ENCODE data around the gene DPYD. TPM values are rescaled to one million over a fixed set of nuclear protein-coding genes. Genes with fewer than 3 reads are reported as not detected.

The DPYD gene
- total RNA-seq, 2 experiments from 2014 or later = 34.4 to 35.9 TPM

DNA sequence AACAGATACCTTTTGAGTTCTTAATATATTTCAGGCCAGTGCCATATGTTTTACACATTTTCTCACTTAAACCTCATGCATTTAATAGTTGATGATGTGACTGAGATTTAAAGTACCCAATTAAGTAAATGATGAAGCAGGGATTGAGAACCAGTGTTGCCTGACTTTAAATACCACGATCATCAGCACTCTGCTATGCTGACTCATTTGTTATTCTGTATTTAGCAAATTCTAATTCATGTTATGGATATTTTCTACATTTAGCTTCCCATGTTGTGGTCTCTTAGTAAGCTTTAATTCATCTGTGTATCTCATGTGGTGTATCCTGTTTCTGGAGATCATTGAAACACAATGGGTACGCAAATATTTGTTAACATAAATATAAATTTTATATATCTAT is 836.3 kb downstream of the DPYD start:
- no peaks in the 10 kb centered on the region for H3K4me1 ChIP-seq (ENCODE audit: insufficient read depth, low read length)
- H3K36me3 Mint-ChIP-seq (ENCODE audit: low read depth) = peaks cover 35% of the 10 kb centered on the region
- no peaks in the 10 kb centered on the region for H3K27me3 Mint-ChIP-seq
- H3K4me1 Mint-ChIP-seq (ENCODE audit: low read depth) = no peaks in the 10 kb centered on the region
- H3K27ac ChIP-seq (ENCODE audit: low read depth in 1 of 2, low read length in 2 of 2) = no peak overlapping the region
- ChIA-PET CTCF (no interaction called here), POLR2A (no interaction called here)
- TF ChIP-seq, protein P1, sequence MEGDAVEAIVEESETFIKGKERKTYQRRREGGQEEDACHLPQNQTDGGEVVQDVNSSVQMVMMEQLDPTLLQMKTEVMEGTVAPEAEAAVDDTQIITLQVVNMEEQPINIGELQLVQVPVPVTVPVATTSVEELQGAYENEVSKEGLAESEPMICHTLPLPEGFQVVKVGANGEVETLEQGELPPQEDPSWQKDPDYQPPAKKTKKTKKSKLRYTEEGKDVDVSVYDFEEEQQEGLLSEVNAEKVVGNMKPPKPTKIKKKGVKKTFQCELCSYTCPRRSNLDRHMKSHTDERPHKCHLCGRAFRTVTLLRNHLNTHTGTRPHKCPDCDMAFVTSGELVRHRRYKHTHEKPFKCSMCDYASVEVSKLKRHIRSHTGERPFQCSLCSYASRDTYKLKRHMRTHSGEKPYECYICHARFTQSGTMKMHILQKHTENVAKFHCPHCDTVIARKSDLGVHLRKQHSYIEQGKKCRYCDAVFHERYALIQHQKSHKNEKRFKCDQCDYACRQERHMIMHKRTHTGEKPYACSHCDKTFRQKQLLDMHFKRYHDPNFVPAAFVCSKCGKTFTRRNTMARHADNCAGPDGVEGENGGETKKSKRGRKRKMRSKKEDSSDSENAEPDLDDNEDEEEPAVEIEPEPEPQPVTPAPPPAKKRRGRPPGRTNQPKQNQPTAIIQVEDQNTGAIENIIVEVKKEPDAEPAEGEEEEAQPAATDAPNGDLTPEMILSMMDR (IDR thresholded peaks at IDR 0.05) = no peak
- no peak overlapping the region for H3K4me3 Mint-ChIP-seq
- no peak overlapping the region for H3K27ac Mint-ChIP-seq
- DNase-seq (no peak), ATAC-seq (ENCODE audit: poor library complexity) (no peak)
- H3K9me3 ChIP-seq (ENCODE audit: control insufficient read depth in 1 of 2, insufficient read depth in 1 of 2, low read length in 2 of 2) = no peaks in the 10 kb centered on the region
- H3K4me3 ChIP-seq (ENCODE audit: low read length) = no peak overlapping the region
- intact Hi-C loops (cut with DNase I, micrococcal nuclease) = no loop called here
- H3K36me3 ChIP-seq (ENCODE audit: insufficient read depth, low read length) = no peaks in the 10 kb centered on the region
- no peaks in the 10 kb centered on the region for H3K27me3 ChIP-seq (ENCODE audit: control insufficient read depth in 1 of 2, insufficient read depth in 2 of 2, low read length in 2 of 2)
- no peaks in the 10 kb centered on the region for H3K9me3 Mint-ChIP-seq

DNA sequence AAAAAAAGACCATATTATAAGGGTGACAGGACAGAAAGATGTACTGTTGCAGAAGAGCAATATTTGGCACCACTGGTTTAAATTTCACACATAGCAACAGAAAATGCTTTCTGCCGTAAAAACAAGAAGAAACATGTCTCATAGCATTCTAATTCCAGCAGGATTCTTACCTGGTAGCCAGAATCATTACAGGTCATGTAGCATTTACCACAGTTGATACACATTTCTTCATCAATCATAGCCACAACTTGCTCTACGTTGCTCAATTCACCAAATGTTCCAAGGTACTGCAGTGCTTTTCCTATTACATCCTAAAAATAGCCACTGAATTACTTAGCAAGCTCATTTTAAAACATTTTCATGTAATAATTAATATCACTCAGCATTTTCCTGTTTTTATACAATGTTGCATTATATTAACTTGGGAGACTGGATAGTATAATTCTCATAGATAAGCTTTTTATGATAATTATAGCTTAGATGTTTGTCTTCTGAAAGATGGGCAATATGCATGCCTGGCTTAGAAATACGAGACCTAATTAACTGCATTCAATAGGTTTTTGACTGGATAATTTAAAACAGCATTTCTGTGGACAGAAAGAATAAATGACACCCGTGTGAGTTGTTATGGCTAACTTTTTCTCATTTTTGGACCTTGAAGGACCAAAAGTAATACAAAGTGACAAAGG is 838.5 kb downstream of the DPYD start:
- TF ChIP-seq, protein P1 (IDR thresholded peaks at IDR 0.05) = no peak
- no peaks in the 10 kb centered on the region for H3K27me3 ChIP-seq (ENCODE audit: control insufficient read depth in 1 of 2, insufficient read depth in 2 of 2, low read length in 2 of 2)
- Mint-ChIP-seq H3K4me3 (no peak overlapping the region), H3K27ac (no peak overlapping the region), H3K9me3 (no peaks in the 10 kb centered on the region), H3K4me1 (ENCODE audit: low read depth) (no peaks in the 10 kb centered on the region), H3K27me3 (no peaks in the 10 kb centered on the region), H3K36me3 (ENCODE audit: low read depth) (peaks cover 41% of the 10 kb centered on the region)
- CTCF ChIA-PET = no interaction called here
- intact Hi-C loops (cut with DNase I, micrococcal nuclease) = no loop called here
- H3K4me1 ChIP-seq (ENCODE audit: insufficient read depth, low read length) = no peaks in the 10 kb centered on the region
- H3K4me3 ChIP-seq (ENCODE audit: low read length) = no peak overlapping the region
- POLR2A ChIA-PET = no interaction called here
- H3K27ac ChIP-seq (ENCODE audit: low read depth in 1 of 2, low read length in 2 of 2) = no peak overlapping the region
- DNase-seq (no peak), ATAC-seq (ENCODE audit: poor library complexity) (no peak)
- no peaks in the 10 kb centered on the region for H3K9me3 ChIP-seq (ENCODE audit: control insufficient read depth in 1 of 2, insufficient read depth in 1 of 2, low read length in 2 of 2)
- no peaks in the 10 kb centered on the region for H3K36me3 ChIP-seq (ENCODE audit: insufficient read depth, low read length)

GRCh38 chr1:97078872-97079271 is 842.0 kb downstream of the DPYD start:
- no peaks in the 10 kb centered on the region for H3K9me3 Mint-ChIP-seq
- H3K4me1 Mint-ChIP-seq (ENCODE audit: low read depth) = no peaks in the 10 kb centered on the region
- Histone ChIP-seq H3K4me1 (ENCODE audit: insufficient read depth, low read length) (no peaks in the 10 kb centered on the region), H3K27ac (ENCODE audit: low read depth in 1 of 2, low read length in 2 of 2) (no peak overlapping the region), H3K4me3 (ENCODE audit: low read length) (no peak overlapping the region), H3K9me3 (ENCODE audit: control insufficient read depth in 1 of 2, insufficient read depth in 1 of 2, low read length in 2 of 2) (no peaks in the 10 kb centered on the region), H3K27me3 (ENCODE audit: control insufficient read depth in 1 of 2, insufficient read depth in 2 of 2, low read length in 2 of 2) (no peaks in the 10 kb centered on the region), H3K36me3 (ENCODE audit: insufficient read depth, low read length) (no peaks in the 10 kb centered on the region)
- ChIA-PET CTCF (no interaction called here), POLR2A (no interaction called here)
- H3K27ac Mint-ChIP-seq = no peak overlapping the region
- peaks cover 47% of the 10 kb centered on the region for H3K36me3 Mint-ChIP-seq (ENCODE audit: low read depth)
- no peak overlapping the region for H3K4me3 Mint-ChIP-seq
- no peak for ATAC-seq (ENCODE audit: poor library complexity)
- DNase-seq = no peak
- TF ChIP-seq, protein P1 (IDR thresholded peaks at IDR 0.05) = no peak
- no peaks in the 10 kb centered on the region for H3K27me3 Mint-ChIP-seq
- intact Hi-C loops (cut with DNase I, micrococcal nuclease) = no loop called here

All from CD4-positive, alpha-beta T cell (primary cell).